Effector memory CD4-positive, alpha-beta T cell (primary cell): ENCODE data around the gene FGR.
A peak's percentile ranks its signal among the peaks of the same experiment; 100 is the strongest.
"Not testable (repeated sequence)": the region's sequence is repeated elsewhere in the genome, so short reads cannot be mapped to it uniquely, and the experiment has no call there.

Source experiments
- DNase-seq, 3 donors: peaks; one replicate each; pipeline ENCODE4 v3.0.0-alpha.2; 2020
- H3K27ac ChIP-seq: 2 replicates; pipeline ENCODE4 v1.7.0; 2013; ENCODE audit warnings: mild to moderate bottlenecking, low read length, moderate library complexity; ENCODE audit not compliant: insufficient read depth, poor library complexity, severe bottlenecking
- H3K27me3 ChIP-seq: replicated peaks from 2 replicates; pipeline ENCODE4 v1.7.0; 2013; ENCODE audit warnings: mild to moderate bottlenecking, low read length; ENCODE audit not compliant: insufficient read depth, control insufficient read depth, poor library complexity, severe bottlenecking
- H3K36me3 ChIP-seq: 2 replicates; pipeline ENCODE4 v1.7.0; 2013; ENCODE audit warnings: mild to moderate bottlenecking, low read length, moderate library complexity; ENCODE audit not compliant: control insufficient read depth, insufficient read depth
- H3K4me1 ChIP-seq: 2 replicates; pipeline ENCODE4 v1.7.0; 2013; ENCODE audit warnings: low read length, mild to moderate bottlenecking; ENCODE audit not compliant: control insufficient read depth, insufficient read depth, poor library complexity, severe bottlenecking
- H3K4me3 ChIP-seq: 2 replicates; pipeline ENCODE4 v1.7.0; 2013; ENCODE audit warnings: low read length, low read depth, mild to moderate bottlenecking; ENCODE audit not compliant: insufficient read depth, poor library complexity, severe bottlenecking
- H3K9me3 ChIP-seq: 2 replicates; pipeline ENCODE4 v1.7.0; 2013; ENCODE audit warnings: mild to moderate bottlenecking, low read length, moderate library complexity; ENCODE audit not compliant: control insufficient read depth

Gene FGR

DNA sequence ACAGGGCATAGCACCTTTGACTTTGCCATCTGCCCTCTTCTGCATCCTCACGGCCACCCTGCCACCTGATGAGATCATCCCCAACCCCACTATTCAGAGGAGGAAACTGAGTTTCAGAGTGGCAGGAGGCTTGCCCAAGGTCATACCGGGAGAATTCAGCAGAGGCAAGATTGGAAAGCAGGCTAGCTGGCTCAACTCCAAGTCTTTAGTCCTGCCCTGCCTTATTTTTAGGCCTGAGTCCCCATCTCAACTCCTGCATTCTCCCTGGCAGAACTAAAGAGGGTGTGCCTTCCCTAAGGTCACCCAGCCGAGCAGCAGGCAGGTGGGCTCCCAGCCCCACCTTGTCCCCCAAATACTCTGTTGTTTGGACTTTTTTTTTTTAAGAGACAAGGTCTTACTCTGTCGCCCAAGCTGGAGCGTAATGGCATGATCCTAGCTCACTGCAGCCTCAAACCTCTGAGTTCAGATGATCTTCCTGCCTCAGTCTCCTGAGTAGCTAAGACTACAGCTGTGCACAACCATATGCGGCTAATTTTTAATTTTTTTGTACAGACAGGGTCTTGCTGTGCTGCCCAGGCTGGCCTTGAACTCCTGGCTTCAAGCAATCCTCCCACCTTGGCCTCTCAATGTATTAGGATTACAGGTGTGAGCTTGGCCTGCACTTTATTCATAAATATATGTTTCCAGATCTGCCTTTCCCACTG, 13.8 kb upstream of the FGR start:
- Histone ChIP-seq H3K4me3 (no peak overlapping the region), H3K27me3 (no peaks in the 10 kb centered on the region), H3K4me1 (peaks cover 10% of the 10 kb centered on the region), H3K9me3 (no peaks in the 10 kb centered on the region), H3K36me3 (no peaks in the 10 kb centered on the region), H3K27ac (no peak overlapping the region)
- no peak for DNase-seq

DNA sequence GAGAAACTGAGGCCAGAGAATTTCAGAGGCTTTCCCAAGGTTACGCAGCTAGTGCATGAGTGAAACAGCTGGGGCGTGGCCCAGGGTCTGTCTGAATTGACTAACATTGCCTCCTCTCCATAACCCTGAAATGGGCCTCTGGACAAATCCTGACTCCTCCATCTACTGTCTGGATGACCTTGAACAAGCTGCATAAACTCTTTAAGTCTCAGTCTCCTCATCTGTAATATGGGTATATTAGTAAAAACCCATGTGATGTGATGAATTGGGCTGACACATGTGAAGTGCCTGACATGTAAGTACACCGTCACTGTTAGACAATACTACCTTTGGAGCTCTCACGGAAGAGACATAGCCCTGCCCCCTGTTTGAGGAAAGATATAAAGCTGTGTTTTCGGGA, 12.3 kb upstream of the FGR start:
- Histone ChIP-seq H3K4me1 (peaks cover 13% of the 10 kb centered on the region), H3K36me3 (no peaks in the 10 kb centered on the region), H3K9me3 (no peaks in the 10 kb centered on the region), H3K4me3 (no peak overlapping the region), H3K27ac (no peak overlapping the region), H3K27me3 (no peaks in the 10 kb centered on the region)
- no peak for DNase-seq

GRCh38 chr1:27646676-27647075, 11.7 kb upstream of the FGR start:
- no peaks in the 10 kb centered on the region for H3K9me3 ChIP-seq
- H3K36me3 ChIP-seq = no peaks in the 10 kb centered on the region
- H3K27me3 ChIP-seq = no peaks in the 10 kb centered on the region
- no peak overlapping the region for H3K4me3 ChIP-seq
- peaks cover 13% of the 10 kb centered on the region for H3K4me1 ChIP-seq
- H3K27ac ChIP-seq = no peak overlapping the region
- no peak for DNase-seq

DNA sequence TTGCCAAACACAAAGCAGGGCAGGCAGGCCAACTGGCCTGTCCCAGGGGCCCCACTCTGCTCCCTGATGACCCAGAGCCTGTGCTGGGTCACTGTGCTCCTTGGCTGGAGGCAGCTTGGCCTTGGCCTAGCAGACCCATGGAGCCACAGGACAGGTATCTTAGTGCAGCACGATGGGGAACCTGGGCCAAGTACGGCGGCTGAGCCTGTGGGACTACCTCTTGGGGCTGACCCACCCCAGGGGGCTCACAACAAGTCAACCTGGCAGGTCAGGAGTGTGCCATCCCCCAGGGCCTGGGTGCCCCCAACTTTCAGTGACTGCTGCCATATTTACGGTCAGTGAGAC, 10.1 kb upstream of the FGR start:
- H3K27ac ChIP-seq = no peak overlapping the region
- peaks cover 13% of the 10 kb centered on the region for H3K4me1 ChIP-seq
- no peaks in the 10 kb centered on the region for H3K9me3 ChIP-seq
- H3K4me3 ChIP-seq = no peak overlapping the region
- H3K36me3 ChIP-seq = no peaks in the 10 kb centered on the region
- no peak for DNase-seq
- H3K27me3 ChIP-seq = no peaks in the 10 kb centered on the region

- H3K9me3 ChIP-seq = no peaks in the 10 kb centered on the region
- DNase-seq = no peak
- no peaks in the 10 kb centered on the region for H3K27me3 ChIP-seq
- H3K36me3 ChIP-seq = no peaks in the 10 kb centered on the region
- H3K4me3 ChIP-seq = no peak overlapping the region
- peak overlapping the region; percentile 8 for H3K27ac ChIP-seq
- H3K4me1 ChIP-seq = peaks cover 13% of the 10 kb centered on the region
Observed at GRCh38 chr1:27644369-27645070, 9.5 kb upstream of the FGR start.

DNA sequence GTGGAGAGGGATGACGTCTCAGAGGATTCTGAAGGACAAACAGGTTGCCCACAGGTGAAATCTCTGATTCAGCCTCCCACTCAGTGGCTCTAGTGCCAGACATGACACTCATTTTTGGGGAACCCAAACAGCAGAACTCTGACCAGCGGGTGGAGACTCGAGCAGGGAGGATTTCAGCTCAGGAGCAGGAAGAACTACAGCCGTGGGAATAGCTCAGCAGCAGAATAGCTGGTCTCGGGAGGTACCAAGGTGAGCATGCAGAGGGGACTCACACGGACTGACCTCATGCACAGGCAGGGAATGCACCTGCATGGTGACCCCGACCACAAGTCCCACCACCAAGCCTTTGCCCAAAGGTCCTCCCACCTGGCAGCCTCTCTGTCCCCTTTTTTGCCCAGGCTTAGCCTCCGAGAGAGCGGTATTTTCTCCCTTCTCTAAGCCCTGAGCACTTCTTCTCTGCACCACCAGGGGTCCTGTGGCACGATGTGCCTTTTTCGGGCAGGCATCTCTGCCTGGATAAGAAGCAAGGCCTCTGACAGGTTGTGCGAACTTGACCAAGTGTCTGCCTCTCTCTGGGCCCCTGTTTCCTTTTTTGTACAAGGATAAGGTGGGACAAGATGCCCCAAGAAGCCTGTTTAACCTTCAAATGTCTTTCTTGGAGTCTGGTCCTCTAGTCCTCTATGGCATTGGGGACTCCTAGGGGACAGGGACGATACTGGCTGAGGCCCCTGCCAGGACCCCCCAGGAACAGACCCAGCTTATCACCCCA, 8.8 kb upstream of the FGR start:
- Histone ChIP-seq H3K9me3 (no peaks in the 10 kb centered on the region), H3K27ac (peak overlapping the region; percentile 8), H3K4me1 (peaks cover 13% of the 10 kb centered on the region), H3K27me3 (no peaks in the 10 kb centered on the region), H3K4me3 (no peak overlapping the region), H3K36me3 (no peaks in the 10 kb centered on the region)
- peak; percentile 44 to 58 (median 57) for DNase-seq

DNA sequence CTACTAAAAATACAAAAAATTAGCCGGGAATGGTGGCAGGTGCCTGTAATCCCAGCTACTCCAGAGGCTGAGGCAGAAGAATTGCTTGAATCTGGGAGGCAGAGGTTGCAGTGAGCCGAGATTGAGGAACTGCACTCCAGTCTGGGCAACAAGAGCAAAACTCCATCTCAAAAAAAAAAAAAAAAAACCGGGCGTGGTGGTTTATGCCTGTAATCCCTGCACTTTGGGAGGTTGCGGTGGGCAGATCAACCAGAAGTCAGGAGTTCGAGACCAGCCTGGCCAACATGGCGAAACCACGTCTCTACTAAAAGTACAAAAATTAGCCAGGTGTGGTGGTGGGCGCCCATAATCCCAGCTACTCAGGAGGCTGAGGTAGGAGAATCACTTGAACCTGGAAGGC, 5.5 kb upstream of the FGR start:
- not testable (repeated sequence) for H3K9me3 ChIP-seq, H3K27ac ChIP-seq, DNase-seq, H3K36me3 ChIP-seq, H3K27me3 ChIP-seq, H3K4me3 ChIP-seq
- H3K4me1 ChIP-seq = peaks cover 16% of the 10 kb centered on the region

- Histone ChIP-seq H3K27me3 (no peaks in the 10 kb centered on the region), H3K4me1 (peaks cover 20% of the 10 kb centered on the region), H3K4me3 (no peak overlapping the region)
Observed at GRCh38 chr1:27638805-27639204, 3.8 kb upstream of the FGR start.

GRCh38 chr1:27638047-27638734, 3.2 kb upstream of the FGR start:
- Histone ChIP-seq H3K4me3 (no peak overlapping the region), H3K9me3 (no peaks in the 10 kb centered on the region), H3K36me3 (no peaks in the 10 kb centered on the region), H3K4me1 (peaks cover 22% of the 10 kb centered on the region), H3K27me3 (no peaks in the 10 kb centered on the region), H3K27ac (no peak overlapping the region)
- no peak for DNase-seq

More at GRCh38 chr1:27638805-27639204, 3.8 kb upstream of the FGR start:
- Histone ChIP-seq H3K36me3 (no peaks in the 10 kb centered on the region), H3K27ac (no peak overlapping the region), H3K9me3 (no peaks in the 10 kb centered on the region)
- no peak for DNase-seq
